ENCODE measurements around the gene CYB5R3. TPM values are rescaled to one million over a fixed set of nuclear protein-coding genes. Genes with fewer than 3 reads are reported as not detected.

The CYB5R3 gene
- 10 to 100 TPM; 49.4 to 71.1 TPM for total RNA-seq
- polyA plus RNA-seq: 100 to 1,000 TPM; 197 to 210 TPM

DNA sequence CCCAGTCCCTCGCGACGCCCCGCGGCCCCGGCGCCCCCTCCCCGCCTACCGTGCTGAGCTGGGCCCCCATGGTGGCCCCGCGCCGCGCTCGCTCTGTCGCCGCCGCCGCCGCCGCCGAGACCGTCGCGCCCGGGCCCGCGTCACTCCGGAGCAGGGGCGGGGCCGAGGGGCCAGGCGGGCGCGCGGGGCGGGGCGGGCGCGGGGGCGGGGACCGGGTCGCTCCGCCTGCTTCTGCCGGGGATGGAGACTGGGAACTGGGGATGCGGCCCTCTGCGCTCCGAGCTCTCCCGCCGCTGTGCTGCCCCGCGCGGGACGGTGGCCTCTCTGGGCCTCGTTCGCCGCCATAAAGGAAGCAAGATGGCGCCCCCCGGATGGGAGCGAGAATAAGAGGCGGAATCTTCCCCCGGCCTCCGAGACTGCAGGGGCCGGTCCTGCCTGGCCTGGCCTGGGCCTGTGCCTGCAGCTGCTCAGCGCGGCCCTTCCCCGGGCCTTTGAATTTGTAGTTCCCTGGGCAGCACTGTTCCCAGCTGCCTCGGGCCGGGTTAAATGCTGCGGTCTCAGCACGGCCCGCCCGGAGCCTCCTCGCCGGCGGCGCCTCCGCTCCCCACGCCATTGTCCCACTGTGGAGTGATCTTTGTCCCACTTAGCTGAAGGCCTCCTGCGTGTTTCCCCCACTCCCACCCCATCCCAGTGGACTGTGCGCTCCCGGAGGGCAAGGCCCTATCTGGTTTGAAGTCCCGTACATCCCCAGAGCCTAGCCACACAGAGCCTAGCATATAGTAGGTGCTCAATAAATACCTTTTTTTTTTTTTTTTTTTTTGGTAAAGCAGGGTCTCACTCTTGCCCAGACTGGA is at the start of gene CYB5R3:
Gene CYB5R3, minus strand, starts transcription at position 147 of the 854 bp plus-strand sequence. Its CDS starts 77 bp downstream, at position 70.
- Histone ChIP-seq H3K4me3 (ENCODE audit: low read depth in 1 of 3, low read length in 3 of 3) (peak within 1 kb of the TSS; percentile 95 to 99 (median 96)), H3K4me1 (ENCODE audit: control insufficient read depth in 4 of 4, insufficient read depth in 4 of 4, low read length in 3 of 4) (peaks cover 36 to 65% (median 54%) of the 10 kb centered on the region in 4 donors), H3K27ac (ENCODE audit: low read depth in 1 of 2, low read length in 2 of 2) (peak within 1 kb of the TSS; percentile 94 to 96), H3K9me3 (ENCODE audit: control insufficient read depth in 4 of 4, low read length in 3 of 4) (no peaks in the 10 kb centered on the region), H3K9ac (ENCODE audit: low read depth in 1 of 2, low read length in 2 of 2) (peak within 1 kb of the TSS; percentile 18 to 73), H3K36me3 (ENCODE audit: control insufficient read depth in 4 of 4, insufficient read depth in 3 of 4, low read depth in 1 of 4, low read length in 3 of 4) (no peaks in the 10 kb centered on the region), H3K27me3 (ENCODE audit: control insufficient read depth in 4 of 4, insufficient read depth in 4 of 4, low read length in 3 of 4) (no peaks in the 10 kb centered on the region)
- 13% methylated on average over 81 of the region's 81 CpGs for WGBS
- peak; percentile 85 for DNase-seq (ENCODE audit: low spot score)
- TF ChIP-seq, protein P1, sequence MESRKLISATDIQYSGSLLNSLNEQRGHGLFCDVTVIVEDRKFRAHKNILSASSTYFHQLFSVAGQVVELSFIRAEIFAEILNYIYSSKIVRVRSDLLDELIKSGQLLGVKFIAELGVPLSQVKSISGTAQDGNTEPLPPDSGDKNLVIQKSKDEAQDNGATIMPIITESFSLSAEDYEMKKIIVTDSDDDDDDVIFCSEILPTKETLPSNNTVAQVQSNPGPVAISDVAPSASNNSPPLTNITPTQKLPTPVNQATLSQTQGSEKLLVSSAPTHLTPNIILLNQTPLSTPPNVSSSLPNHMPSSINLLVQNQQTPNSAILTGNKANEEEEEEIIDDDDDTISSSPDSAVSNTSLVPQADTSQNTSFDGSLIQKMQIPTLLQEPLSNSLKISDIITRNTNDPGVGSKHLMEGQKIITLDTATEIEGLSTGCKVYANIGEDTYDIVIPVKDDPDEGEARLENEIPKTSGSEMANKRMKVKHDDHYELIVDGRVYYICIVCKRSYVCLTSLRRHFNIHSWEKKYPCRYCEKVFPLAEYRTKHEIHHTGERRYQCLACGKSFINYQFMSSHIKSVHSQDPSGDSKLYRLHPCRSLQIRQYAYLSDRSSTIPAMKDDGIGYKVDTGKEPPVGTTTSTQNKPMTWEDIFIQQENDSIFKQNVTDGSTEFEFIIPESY (IDR thresholded peaks at IDR 0.05): no peak
- TF ChIP-seq HNF4G (IDR thresholded peaks at IDR 0.05) (no peak), NR2F2 (IDR thresholded peaks at IDR 0.05) (no peak), YY1 (IDR thresholded peaks at IDR 0.05) (peak; percentile 73), RAD21 (IDR thresholded peaks at IDR 0.05) (no peak), FOXA2 (IDR thresholded peaks at IDR 0.05) (no peak)
- TF ChIP-seq, protein P2, sequence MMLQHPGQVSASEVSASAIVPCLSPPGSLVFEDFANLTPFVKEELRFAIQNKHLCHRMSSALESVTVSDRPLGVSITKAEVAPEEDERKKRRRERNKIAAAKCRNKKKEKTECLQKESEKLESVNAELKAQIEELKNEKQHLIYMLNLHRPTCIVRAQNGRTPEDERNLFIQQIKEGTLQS (IDR thresholded peaks at IDR 0.05): no peak

DNA sequence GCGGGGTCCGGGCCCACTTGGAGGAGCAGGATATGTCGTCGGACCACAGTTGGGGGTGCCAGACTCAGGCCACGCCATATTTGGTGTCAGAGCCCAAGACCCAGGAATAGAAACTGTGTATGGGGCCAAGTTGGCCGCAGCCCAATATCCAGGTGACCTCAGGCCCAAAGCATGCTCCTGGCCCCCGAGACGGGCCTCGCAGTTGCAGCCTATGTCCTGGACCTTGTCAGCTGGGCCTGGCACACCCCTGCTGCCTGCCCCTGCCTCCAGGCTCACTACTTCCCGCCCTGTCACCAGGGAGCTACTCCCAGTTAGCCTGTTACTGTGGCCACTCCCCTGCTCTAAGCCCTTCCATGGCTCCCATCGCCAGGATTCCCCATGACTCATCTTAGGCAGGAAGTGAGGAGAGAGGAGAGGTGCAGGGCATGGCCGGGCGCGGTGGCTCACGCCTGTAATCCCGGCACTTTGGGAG is 48.4 kb upstream of the CYB5R3 start:
- Histone ChIP-seq H3K27me3 (ENCODE audit: control insufficient read depth in 4 of 4, insufficient read depth in 4 of 4, low read length in 3 of 4) (no peaks in the 10 kb centered on the region), H3K4me3 (ENCODE audit: low read depth in 1 of 3, low read length in 3 of 3) (no peak overlapping the region), H3K9me3 (ENCODE audit: control insufficient read depth in 4 of 4, low read length in 3 of 4) (no peaks in the 10 kb centered on the region), H3K36me3 (ENCODE audit: control insufficient read depth in 4 of 4, insufficient read depth in 3 of 4, low read depth in 1 of 4, low read length in 3 of 4) (no peaks in the 10 kb centered on the region), H3K4me1 (ENCODE audit: control insufficient read depth in 4 of 4, insufficient read depth in 4 of 4, low read length in 3 of 4) (no peaks in the 10 kb centered on the region), H3K27ac (ENCODE audit: low read depth in 1 of 2, low read length in 2 of 2) (no peak overlapping the region), H3K9ac (ENCODE audit: low read depth in 1 of 2, low read length in 2 of 2) (no peak overlapping the region)
- 72% methylated on average over 16 of the region's 16 CpGs for WGBS
- no peak for DNase-seq (ENCODE audit: low spot score)
- TF ChIP-seq JUND (IDR thresholded peaks at IDR 0.05): peak in 1 of 2 donors; percentile 57
- TF ChIP-seq RAD21 (IDR thresholded peaks at IDR 0.05): no peak

DNA sequence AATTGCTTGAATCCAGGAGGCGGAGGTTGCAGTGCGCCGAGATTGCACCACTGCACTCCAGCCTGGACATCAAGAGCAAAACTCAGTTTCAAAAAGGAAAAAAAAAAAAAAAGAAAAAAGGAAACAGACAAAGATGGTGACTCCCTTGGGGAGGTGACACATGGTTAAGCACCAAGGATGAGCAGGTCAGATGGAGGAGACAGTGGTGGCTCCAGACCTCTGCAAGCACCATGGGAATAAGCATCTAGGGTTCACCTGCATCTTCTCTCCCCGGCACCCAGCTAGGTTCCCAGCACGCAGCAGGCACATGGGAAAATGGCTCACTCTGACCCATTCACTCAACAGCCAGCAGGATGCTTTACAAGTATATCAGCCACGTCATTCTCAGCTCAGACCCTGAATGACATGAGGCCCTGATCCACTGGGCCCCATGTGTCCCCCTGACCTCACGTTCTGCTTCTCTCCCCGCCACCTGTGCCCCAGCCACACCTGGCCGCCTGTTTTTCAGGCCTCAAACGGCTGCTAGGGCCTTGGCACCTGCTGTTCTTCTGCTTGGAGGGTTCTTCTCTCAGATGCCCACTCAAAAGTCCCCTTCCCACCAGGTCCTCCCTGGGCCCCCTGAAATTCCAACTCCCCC is 47.3 kb upstream of the CYB5R3 start:
- H3K4me1 ChIP-seq (ENCODE audit: control insufficient read depth in 4 of 4, insufficient read depth in 4 of 4, low read length in 3 of 4): no peaks in the 10 kb centered on the region
- no peak overlapping the region for H3K9ac ChIP-seq (ENCODE audit: low read depth in 1 of 2, low read length in 2 of 2)
- WGBS: 94% methylated on average over 10 of the region's 10 CpGs
- no peaks in the 10 kb centered on the region for H3K36me3 ChIP-seq (ENCODE audit: control insufficient read depth in 4 of 4, insufficient read depth in 3 of 4, low read depth in 1 of 4, low read length in 3 of 4)
- no peaks in the 10 kb centered on the region for H3K27me3 ChIP-seq (ENCODE audit: control insufficient read depth in 4 of 4, insufficient read depth in 4 of 4, low read length in 3 of 4)
- DNase-seq (ENCODE audit: low spot score): no peak
- no peak overlapping the region for H3K27ac ChIP-seq (ENCODE audit: low read depth in 1 of 2, low read length in 2 of 2)
- no peak overlapping the region for H3K4me3 ChIP-seq (ENCODE audit: low read depth in 1 of 3, low read length in 3 of 3)
- H3K9me3 ChIP-seq (ENCODE audit: control insufficient read depth in 4 of 4, low read length in 3 of 4): no peaks in the 10 kb centered on the region
- TF ChIP-seq JUND (IDR thresholded peaks at IDR 0.05): no peak
- no peak for TF ChIP-seq HNF4G (IDR thresholded peaks at IDR 0.05)
- no peak for TF ChIP-seq RXRA (IDR thresholded peaks at IDR 0.05)
- TF ChIP-seq, protein P2 (IDR thresholded peaks at IDR 0.05): no peak
- TF ChIP-seq EGR1 (IDR thresholded peaks at IDR 0.05; ENCODE audit: low read depth in 2 of 2): no peak
- no peak for TF ChIP-seq FOXA2 (IDR thresholded peaks at IDR 0.05)
- TF ChIP-seq GABPA (IDR thresholded peaks at IDR 0.05 in 1 of 2, conservative IDR thresholded peaks at IDR 0.05 in 1 of 2): no peak
- TF ChIP-seq YY1 (IDR thresholded peaks at IDR 0.05): no peak
- TF ChIP-seq, protein P3, sequence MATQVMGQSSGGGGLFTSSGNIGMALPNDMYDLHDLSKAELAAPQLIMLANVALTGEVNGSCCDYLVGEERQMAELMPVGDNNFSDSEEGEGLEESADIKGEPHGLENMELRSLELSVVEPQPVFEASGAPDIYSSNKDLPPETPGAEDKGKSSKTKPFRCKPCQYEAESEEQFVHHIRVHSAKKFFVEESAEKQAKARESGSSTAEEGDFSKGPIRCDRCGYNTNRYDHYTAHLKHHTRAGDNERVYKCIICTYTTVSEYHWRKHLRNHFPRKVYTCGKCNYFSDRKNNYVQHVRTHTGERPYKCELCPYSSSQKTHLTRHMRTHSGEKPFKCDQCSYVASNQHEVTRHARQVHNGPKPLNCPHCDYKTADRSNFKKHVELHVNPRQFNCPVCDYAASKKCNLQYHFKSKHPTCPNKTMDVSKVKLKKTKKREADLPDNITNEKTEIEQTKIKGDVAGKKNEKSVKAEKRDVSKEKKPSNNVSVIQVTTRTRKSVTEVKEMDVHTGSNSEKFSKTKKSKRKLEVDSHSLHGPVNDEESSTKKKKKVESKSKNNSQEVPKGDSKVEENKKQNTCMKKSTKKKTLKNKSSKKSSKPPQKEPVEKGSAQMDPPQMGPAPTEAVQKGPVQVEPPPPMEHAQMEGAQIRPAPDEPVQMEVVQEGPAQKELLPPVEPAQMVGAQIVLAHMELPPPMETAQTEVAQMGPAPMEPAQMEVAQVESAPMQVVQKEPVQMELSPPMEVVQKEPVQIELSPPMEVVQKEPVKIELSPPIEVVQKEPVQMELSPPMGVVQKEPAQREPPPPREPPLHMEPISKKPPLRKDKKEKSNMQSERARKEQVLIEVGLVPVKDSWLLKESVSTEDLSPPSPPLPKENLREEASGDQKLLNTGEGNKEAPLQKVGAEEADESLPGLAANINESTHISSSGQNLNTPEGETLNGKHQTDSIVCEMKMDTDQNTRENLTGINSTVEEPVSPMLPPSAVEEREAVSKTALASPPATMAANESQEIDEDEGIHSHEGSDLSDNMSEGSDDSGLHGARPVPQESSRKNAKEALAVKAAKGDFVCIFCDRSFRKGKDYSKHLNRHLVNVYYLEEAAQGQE (IDR thresholded peaks at IDR 0.05): no peak
- no peak for TF ChIP-seq HNF4A (conservative IDR thresholded peaks at IDR 0.05)
- TF ChIP-seq, protein P4, sequence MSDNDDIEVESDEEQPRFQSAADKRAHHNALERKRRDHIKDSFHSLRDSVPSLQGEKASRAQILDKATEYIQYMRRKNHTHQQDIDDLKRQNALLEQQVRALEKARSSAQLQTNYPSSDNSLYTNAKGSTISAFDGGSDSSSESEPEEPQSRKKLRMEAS (IDR thresholded peaks at IDR 0.05): no peak
- TF ChIP-seq TAF1 (conservative IDR thresholded peaks at IDR 0.05): no peak
- no peak for TF ChIP-seq RAD21 (IDR thresholded peaks at IDR 0.05)
- TF ChIP-seq, protein P1 (IDR thresholded peaks at IDR 0.05): no peak
- no peak for TF ChIP-seq NR2F2 (IDR thresholded peaks at IDR 0.05)
- no peak for TF ChIP-seq SP1 (IDR thresholded peaks at IDR 0.05)
- TF ChIP-seq FOXA1 (IDR thresholded peaks at IDR 0.05): no peak

Measured in liver (tissue), 9 donors.